SK-N-MC (cell line): Measurements from ENCODE around the gene GSE1.

Experiments
- EZH2 ChIP-seq: fragments of 200-600 bp; sonication (generic); IDR thresholded peaks from one replicate; pipeline ENCODE4 v1.6.1; 2017; ENCODE audit warnings: antibody characterized with exemption
- POLR2AphosphoS5 ChIP-seq: IDR thresholded peaks from 2 replicates; pipeline ENCODE4 v1.6.1; 2012; ENCODE audit warnings: mild to moderate bottlenecking, low read depth, low read length, borderline replicate concordance

DNA sequence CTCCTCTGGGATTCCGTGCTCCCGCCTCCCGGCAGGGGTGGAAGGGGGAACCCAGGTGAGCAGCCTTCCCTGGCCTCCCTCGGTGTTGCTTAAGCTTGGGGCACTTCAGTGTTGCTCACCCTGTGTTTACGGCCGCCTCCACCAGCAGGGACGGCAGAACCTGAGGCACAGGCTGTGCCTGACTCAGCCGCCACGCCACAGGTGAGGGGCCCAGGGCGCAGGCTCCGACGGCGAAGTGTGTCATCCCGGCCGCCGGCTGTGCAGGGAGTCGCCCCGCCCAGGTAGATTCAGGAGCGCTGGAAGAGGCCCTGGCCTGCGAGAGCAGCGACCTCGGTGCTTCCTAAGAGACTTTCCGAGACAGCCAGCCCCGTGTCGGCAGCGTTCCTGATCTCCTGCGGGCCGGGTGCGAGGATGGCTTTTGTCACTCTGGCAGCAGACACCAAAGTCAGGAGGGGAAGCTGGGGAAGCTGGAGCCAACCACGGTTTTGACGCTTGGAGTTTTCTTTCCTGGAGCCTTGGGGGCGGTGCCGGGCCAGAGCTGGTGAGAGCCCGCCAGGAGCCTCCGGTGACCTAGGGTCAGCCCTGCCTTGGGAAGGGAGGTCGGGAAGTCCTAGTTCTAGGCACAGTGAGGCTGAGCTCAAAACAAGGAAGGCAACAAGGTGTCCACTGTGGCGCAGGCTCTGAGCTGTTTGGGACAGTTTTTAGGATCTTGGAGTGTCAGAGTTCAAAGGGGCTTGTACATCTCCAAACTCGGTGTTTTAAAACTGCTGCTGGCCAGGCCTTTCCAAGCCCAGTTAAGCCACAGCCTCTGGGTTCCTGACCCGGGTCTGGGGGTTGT lies 2.1 kb downstream of the GSE1 start:
- no peak for TF ChIP-seq POLR2AphosphoS5
- no peak for TF ChIP-seq EZH2
